Neural progenitor cell (in vitro differentiated cells): Measurements from ENCODE around the gene KLHDC7B.

Experiments used
- CTCF ChIP-seq: fragments of 200-600 bp; sonication (generic); IDR thresholded peaks from 2 replicates; pipeline ENCODE4 v1.5.1; 2017; ENCODE audit warnings: antibody characterized with exemption, mild to moderate bottlenecking
- EZH2phosphoT487 ChIP-seq: fragments of 200-600 bp; sonication (generic); IDR thresholded peaks from 2 replicates; pipeline ENCODE4 v1.6.1; 2017; ENCODE audit warnings: antibody characterized with exemption

GRCh38 chr22:50531546-50531961 is 14.1 kb upstream of the KLHDC7B start:
- TF ChIP-seq CTCF = no peak
- TF ChIP-seq EZH2phosphoT487 = no peak
